Measurements from ENCODE around the gene EHF.

The EHF gene

DNA sequence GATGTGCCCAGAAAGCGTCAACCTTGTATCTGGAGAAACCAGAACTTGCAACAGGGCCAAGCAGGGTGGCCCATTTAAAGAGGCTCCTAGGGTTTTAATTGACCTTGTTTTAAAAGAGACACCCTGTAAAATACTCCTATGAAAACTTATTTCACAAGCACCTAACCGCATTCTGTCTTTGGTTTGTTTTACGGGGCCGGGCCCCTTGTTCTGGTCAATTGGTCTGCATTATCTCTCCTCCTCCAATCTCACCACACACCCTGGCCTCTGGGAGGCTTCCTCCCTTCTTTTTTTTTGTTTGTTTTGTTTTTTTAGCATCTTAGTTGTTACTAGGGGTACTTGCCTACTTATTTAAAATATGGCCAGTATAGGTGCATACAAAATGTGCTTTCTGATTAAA, 4.7 kb downstream of the EHF start:
- DNase-seq, result no peak

DNA sequence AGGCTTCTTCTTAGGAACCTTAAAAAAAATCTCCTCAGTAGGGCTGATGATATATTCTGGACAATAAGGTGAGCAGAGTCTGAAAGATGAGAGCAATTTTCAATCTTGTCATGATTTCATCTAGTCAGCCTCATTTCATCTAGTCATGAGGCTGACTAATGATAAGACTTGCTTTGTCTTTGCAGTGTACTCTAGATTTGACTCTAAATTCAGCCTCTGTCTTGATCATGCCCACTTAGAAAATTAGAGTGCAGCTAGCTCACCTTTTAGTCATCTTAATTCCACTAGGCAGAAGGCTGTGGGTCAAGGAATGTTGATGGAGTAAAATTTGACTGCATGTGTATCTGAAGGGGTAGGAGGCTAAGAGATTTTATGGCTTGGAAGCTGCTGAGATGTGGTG, 5.5 kb downstream of the EHF start:
- DNase-seq, result no peak

DNA sequence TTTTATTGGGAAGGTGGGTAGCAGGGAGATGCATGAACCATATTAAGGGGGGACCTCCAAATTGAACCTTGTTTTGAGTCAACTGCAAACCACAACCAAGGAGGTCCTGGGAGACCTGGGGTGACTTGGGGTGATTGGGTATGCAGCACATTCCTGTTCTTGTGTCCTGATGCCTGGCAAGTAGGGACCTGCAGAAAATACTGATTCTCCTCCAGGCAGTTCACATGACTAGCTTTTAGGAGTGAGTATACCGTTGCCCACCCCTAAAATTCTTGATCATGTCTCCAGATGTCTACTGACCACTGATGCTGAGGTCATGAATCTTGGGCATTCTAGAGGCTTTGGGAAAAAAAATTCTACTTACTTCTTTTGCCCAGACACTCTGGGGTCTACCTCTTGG, 6.3 kb downstream of the EHF start:
- DNase-seq, result no peak

DNA sequence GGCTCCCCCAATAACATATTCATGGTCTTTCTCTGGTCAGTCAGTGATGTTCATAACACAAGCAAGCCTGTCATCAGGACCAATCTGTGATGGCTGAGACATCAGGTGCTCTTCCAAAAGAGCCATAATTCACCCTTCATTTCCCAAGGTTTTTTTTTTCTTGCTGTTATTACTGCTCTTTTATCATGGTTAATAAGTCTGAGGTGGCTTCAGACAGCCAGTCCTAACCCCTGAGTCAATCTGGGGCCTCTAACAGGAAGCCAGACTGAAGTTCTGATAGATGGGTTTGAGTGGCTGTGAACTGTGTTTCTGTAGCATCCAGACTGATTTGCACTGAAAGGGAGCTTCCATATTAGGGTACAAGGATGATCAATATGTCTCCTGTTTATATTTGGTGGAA, 8.8 kb downstream of the EHF start:
- DNase-seq, result no peak

DNA sequence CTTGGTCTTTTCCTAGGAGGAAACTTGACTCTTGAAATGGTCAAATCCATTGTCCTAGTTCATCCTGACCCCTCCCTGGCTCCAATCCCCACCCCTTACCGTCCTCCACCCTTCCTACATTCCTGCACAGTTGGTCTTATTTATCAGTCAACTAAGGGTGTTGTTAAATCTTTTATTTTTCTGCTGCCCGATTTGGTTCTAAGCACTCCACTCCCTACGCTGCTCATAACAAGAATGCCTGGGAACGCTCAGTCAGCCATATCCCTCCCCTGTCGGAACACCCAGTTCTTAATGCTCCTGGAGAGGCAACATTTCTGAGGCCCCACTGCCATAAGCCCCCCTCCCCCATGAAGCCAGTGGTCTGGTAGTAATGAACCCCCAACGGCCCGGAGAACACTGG, 9.7 kb downstream of the EHF start:
- no peak for DNase-seq

DNA sequence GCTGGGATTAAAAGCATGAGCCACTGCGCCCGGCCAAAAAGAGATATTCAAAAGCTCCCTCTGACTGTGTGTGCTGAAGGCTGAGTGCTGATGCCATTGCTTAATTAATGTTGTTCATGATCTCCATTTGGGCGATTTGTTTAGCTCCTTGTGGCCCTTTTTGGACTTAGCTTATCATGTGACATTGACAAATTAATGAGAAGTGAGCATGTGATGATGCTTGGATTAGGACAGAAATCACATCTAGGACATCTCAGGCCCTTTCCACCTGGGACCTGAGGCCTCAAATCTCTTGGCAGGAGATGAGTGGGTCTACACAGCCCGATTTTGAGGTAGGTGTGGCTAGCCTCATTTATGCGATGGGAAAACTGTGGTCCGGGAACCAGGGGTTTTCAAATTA, 10.4 kb downstream of the EHF start:
- DNase-seq, result no peak

DNA sequence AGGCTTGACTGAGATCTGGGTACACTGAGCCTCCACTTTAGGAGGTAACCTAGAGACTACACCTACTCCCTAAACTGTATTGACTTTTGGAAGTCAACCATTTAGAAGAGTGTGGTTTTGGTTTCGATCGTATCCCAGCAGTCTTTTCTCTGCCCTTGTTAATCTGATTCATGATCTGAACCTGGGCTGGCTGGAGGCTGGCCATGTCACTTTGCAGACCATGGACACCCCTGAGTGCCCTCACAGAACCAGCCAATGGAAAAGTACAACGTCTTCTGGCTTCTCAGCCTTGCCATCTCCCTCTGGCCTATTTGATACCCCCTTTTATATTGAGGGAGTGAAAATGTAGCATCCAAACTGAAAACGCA, 10.8 kb downstream of the EHF start:
- DNase-seq, result peak in 1 of 14 donors; percentile 52

DNA sequence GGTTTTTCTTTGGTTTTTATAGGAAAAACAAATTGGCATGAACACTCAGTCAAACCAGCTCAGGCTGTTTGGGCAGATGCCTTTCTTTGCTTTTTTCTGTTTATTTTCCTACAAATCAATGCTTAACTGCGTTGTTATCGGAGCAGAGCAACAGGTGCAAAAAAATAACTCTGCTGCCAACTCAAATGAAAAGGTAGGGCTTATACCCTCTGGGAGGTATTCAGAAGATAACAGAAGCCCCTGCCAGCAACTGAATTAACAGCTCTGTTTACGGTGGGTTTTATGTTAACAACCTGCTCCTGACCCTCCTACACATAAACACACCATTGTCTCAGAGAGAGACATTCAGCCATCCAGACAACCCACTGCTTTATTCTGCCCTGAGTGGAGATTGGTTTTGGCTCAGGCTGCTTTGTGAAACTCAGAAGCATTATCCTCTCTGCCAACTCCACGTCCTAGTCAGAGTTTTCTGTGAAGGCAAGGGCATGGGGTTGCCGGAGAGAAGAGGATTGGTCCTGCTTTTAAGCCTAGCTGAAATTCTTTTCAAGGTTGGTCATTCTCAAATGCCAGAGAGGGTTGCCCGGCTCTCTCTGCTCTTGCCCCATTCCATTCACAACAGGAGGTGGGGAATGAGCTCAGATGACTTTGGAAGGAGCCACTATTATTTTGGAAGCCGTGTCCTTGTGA, 11.4 kb downstream of the EHF start:
- peak in 11 of 14 donors; percentile 4 to 76 (median 57) for DNase-seq

DNA sequence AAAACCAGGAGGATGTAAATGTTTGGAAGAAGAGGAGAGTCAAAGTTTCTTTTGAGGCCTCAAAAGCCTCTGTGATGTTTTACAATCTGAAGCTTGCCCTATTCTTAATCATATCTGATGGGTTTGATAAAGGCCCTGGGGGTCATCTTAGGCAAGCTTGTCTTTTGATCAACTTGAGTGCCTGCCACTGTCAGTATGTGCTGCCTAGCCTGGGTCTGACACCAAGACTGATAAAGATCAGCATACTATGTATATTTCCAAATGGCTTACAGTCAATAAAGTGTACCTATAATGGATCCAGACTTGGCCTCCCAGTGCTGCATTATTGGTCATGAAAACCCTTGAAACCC, 12.7 kb downstream of the EHF start:
- no peak for DNase-seq

DNA sequence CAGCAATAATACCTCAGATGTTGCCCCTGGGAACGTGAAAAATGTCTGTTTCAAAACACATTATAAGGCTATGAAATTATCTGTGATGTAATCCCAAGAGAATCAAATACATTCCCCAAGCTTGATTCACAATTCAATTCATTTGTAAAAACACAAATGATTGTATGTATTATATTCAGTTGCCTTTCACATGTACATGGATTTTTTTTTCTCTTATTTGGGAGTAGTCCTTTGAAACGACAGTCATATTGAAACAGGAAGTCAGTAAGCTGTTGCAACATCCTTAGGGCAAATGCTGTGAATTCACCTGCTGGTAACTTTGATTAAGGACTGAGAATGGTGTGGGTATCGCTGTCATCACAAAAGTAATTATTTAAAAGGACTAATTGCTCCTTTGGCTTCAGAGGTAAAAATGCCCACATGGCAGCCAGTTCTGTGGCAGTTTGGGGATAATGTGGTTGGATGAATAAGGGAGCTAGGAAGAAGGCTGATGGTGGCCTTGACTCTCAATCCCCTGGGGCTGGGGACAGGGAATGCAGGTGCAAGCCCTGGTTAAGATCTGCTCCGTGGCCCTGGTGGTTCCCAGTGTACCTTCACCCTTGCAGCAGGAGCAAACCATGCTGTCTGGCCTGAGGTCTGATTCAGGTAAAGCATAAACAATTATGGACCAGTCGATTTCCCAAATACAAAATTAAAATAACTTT, 13.2 kb downstream of the EHF start:
- DNase-seq, result no peak

DNA sequence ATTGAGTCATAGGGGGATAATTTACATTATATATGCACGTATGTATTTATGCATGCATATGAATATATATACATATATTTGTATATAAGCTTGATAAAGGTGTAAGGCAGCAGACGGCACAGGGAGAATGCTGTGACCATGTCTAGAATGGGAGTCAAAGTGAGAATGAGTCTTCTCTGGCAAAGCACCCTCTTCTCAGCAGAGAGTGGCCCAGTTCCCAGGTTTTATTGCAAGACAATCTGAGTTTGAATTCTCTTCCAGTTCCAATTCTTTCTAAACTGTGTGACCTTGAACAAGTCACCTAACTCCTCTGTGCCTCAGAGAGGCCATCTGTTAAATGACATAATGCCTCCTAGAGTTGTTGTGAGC, 13.8 kb downstream of the EHF start:
- DNase-seq, result no peak

DNA sequence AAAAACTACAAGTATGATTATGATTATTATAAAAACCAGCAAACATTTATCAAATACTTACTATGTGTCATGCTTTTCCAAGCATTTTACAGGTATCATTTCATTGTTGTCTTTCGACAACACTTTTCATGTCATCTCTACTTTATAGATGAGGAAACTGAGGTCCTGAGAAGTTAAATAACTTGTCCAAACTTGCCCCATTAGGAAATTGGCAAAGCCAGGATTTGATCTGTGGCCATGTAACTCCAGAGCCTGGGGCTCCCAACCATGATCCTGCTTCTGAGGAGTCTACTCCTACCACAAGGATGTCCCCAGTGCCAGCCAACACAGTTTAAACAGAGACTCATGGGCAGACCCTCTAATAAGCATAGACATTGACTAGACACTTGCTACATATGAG, 15.2 kb downstream of the EHF start:
- DNase-seq, result no peak

DNA sequence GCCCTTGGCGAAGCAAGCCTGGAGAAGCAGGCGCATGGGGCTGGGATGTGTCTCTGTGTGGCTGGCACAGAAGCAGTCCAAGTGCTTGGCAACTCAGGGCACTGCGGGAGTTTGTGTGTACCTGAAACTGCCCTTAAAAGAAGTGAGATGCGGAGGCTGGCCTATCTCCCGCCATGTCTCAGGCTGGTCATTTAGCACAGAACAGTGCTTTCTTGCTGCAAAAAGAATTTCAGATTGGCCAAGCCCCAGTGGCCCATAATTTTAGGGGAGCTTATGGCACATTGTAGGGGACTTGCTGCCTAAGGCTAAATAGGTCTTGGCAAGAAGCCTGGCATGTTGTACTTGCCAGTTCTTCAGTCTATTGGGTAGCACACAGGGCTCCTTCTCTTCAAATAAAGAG, 16.4 kb downstream of the EHF start:
- DNase-seq, result peak in 8 of 14 donors; percentile 32 to 69 (median 48)

DNA sequence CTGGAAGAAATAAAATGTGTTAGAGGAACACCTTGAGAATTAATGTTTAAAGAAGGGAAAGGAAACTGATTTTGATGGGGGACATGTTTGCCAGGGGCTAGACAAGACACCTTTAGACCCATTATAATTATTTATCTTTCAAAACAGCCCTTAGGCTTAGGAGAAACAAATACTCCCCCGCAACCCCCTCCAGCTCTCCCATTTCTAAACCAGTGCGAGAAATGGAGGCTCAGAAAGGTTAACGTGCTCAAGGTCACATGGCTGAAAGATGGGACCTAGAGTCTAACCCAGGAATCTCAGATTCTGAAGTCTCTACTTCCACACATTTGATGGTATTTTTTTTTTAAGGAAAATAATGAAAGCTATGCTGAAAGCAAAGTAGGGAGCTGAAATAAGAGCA, 18.0 kb downstream of the EHF start:
- DNase-seq, result no peak

DNA sequence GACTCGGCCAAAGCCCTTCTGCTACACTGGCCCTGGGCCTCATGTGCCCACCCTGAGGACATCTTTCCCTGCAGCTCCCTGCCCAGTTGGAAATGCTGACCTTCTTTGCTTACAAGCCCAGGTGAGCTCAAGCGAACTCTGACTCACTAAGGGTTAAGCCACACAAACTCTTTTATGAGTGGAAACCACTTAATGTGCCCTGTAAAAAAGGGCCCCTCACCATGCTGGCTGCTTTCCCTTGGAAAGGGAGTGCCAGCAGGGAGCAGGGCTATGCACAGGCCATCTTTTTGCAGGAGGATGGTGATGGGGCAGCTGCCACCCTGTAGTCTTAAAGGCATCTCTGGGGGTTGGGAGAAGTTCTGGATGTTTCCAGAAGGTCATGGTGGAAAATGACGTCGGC, 18.7 kb downstream of the EHF start:
- no peak for DNase-seq

DNA sequence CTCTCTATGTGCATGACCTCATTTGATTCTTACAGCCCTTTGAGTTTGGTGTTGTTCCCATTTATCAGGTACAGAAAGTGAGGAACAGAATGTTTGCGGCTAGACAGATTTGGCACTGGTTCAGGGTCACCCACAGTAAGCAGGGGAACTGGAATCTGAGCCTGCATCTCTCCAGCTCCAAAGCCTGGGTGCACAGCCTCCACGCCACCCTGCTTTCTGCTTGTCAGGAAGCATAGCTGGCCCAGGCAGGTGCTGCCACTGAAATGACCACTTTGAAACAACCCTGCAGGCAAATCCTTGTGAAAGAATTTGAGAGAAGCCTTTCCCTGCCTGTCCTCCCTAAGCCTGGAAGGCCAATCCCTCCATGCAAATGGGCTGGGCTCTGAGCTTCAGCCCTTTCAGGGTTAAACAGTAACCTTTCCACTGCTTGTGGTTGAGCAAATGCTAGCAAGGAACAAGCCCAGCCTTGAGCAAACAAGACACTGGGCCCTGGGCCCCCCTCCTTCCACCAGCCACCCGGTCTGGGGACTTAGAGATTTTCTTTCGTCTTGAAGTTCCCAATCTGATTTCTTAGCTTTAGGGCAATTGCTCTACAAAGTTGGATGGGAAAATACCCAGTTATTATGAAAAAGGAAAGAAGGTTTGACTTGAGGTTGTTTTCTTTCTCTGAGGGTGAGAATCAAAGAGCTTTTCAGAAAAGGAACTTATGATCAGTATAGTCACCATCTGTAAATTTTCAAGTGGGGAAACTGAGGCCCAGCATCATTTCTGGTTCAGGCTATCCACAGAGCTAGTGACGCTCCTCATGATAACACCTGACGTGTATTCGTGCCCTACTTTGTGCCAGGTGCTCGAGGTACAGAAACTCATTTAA, 19.4 kb downstream of the EHF start:
- DNase-seq, result peak in 1 of 14 donors; percentile 13

DNA sequence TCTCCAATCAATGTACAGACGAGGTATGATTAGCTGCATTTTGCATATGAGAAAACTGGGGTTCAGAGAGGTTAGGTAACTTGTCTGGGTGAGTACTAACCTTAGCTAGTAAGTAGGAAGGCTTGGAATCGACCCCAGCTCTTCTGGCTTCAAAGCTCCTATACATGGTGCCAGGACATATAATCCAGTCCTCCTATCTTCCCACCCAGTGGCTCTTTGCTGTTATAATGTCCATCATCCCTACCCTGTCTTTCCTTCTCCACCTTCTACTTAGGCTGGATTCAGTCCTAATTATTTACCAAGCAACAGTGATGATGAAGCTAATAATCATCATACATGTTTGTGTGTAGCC, 20.0 kb downstream of the EHF start:
- DNase-seq, result no peak

DNA sequence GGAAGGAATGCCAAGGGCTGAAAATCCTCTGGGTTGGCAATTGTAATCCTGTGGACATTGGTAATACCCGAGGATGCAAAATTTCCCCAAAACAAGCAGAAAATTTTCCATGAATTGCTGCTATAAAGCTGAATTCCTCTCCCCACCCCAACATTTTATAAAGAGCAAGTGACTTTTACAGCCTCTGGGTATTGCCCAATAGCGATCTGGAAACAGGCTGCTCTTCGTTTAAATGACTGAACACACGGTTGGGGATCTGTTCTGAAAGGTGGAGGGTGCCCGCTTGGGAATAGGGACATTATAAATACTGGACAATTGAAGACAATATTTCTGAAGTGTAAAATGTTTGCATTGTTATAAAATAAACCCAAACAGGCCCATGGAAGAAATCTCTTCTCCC, 20.6 kb downstream of the EHF start:
- no peak for DNase-seq

DNA sequence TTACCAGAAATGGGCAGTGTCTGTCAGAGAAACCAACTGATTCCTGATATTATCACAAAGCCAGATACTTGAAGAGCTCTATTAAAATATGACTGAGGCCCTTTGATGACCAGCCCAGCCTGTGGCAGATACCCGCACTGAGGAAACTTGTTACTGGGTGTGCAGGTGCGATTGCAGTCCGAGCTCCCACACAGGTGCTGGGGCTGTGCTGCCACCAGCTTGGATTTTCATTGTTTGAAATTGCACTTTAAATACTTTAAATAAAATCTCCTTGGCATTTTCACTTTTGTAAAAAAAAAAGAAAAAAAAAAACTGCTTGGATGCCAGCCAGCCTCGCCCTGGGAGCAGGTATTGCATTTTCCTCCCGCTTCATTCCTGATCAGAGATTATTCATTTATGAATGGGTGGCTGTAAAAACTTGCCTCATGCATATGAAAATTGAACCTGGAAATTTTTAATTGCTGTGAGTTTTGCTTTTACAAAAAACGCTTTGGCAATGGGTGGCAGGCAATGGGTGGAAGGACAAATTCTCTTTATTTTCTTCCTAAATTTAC, 21.2 kb downstream of the EHF start:
- DNase-seq, result no peak

DNA sequence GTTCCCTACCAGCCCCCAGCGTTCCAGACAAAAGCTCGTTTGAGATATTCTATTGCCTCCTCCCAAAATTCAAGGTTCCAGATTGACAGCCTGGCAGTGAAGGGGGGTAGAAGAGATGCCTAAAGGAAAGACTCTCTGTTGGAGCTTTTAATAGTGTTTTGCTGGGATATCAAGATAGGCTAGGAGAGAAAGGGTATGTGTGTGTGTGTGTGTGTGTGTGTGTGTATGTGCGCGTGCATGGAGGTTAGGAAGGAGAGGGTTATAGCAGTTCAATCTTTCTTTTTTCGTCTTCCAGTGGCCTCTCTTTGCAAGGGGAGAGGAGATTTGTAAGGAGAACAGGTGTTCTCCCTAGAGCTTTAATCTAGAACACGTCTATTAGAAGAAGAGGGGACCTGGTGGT, 22.0 kb downstream of the EHF start:
- no peak for DNase-seq

DNA sequence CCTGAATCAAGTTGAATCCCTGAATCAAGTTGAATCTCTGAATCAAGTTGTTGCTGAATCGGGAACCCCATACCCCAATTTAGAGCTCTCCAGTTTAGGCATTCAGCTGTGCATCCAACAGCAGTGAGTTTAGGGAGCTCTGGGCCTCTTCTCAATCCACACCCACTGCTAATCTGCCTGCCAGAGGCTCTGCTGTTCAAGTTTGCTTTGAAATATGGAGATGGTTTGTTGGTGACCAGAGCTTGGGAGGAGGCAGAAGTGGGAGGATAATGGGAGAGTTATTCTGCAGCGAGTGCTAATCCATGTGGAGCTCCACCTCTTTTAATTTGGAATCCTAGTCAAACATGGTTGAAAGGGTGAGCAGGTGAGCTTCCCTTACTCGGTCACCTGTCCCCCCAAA, 22.4 kb downstream of the EHF start:
- DNase-seq, result no peak

DNA sequence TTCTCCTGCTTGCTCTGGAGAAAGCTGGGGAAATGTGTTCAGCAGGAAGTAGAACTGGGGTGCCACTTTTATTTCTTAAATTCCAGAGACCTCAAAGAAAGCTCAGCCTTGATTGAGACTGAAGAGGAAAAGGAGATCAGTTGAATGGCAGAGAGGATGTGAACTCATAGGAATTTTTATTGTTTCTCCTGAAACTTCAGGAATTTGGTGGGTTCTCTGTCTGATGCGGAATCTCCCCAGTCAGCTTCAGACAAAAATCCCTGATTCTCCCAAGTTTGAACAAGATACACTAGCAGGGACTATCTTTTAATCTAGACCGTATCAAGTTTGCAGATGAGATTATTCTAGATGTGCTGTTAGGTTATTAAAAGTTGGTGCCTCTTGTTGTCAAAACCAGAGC, 23.0 kb downstream of the EHF start:
- no peak for DNase-seq

DNA sequence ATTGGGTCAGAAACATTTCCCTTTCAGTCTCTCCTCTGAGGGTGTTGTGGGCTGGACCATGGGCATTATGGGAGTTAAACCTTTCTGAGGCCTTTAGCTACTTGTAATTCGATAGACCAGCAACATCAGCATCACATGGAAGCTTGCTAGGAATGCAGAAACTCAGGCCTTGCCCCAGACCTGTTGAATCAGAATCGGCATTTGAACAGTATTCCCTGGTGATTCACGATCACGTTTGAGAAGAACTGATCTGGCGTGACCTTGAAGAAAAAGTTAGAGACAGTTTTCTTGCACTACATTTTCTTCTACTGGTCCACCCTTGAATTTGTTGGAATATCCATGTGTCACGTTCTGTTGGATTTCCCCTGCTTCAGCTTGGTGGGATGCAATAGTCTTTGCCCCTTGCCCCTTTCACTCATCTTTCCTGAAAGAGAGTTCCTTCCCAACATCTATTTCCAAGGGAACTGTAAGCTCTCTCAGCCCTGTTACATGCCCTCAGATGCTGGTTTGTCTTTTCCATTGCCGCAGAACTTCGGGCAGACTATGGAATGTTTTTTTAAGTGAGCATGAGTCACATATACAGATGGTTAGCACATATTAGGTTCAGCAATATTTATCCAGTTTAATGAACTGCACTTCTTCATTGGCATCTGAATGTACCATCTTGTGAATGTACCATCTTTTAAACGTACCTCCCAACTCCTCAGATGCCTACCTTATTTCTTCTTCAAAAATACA, 23.9 kb downstream of the EHF start:
- no peak for DNase-seq
